IPS-18c (cell line): ENCODE data around the gene CREG2.

Experiments
- H3K4me3 ChIP-seq: 2 replicates; pipeline ENCODE4 v1.7.0; 2013; ENCODE audit warnings: low read depth, mild to moderate bottlenecking, low read length, moderate library complexity; ENCODE audit not compliant: insufficient read depth
- H3K9me3 ChIP-seq: one replicate; pipeline ENCODE4 v1.6.1; 2013; ENCODE audit warnings: mild to moderate bottlenecking, low read length, moderate library complexity; ENCODE audit not compliant: control insufficient read depth, insufficient read depth

The CREG2 gene, protein sequence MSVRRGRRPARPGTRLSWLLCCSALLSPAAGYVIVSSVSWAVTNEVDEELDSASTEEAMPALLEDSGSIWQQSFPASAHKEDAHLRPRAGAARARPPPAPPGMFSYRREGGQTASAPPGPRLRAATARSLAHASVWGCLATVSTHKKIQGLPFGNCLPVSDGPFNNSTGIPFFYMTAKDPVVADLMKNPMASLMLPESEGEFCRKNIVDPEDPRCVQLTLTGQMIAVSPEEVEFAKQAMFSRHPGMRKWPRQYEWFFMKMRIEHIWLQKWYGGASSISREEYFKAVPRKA

DNA sequence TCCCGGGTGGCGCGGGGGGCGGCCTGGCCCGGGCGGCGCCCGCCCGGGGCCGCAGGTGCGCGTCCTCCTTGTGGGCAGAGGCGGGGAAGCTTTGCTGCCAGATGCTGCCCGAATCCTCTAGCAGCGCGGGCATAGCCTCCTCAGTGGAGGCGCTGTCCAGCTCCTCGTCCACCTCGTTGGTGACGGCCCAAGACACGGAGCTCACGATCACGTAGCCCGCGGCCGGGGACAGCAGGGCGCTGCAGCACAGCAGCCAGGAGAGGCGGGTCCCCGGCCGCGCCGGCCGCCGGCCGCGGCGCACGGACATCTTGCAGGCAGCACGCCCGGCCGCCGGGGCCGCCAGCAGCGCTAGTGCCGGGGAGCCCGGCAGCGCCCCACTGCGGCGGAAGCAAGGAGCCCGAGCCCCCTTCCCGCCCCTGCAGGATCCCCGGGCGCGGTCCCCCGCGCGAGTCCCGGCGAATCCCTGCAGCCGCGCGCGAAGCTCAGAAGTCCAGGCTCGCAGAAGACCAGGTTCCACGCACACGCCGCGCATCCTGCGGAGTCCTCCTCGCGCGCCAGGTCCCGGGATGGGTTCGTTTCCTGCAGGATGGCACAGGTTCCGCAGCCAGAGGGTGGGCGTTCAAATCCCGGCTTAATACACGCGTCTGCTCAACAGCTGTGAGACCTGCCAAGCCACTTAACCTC lies at the start of gene CREG2:
Gene CREG2, minus strand, starts transcription at position 353 of the 684 bp plus-strand sequence. Its CDS starts 46 bp downstream, at position 307.
- Histone ChIP-seq H3K4me3 (peak within 1 kb of the TSS; percentile 79), H3K9me3 (no peaks in the 10 kb centered on the region)

DNA sequence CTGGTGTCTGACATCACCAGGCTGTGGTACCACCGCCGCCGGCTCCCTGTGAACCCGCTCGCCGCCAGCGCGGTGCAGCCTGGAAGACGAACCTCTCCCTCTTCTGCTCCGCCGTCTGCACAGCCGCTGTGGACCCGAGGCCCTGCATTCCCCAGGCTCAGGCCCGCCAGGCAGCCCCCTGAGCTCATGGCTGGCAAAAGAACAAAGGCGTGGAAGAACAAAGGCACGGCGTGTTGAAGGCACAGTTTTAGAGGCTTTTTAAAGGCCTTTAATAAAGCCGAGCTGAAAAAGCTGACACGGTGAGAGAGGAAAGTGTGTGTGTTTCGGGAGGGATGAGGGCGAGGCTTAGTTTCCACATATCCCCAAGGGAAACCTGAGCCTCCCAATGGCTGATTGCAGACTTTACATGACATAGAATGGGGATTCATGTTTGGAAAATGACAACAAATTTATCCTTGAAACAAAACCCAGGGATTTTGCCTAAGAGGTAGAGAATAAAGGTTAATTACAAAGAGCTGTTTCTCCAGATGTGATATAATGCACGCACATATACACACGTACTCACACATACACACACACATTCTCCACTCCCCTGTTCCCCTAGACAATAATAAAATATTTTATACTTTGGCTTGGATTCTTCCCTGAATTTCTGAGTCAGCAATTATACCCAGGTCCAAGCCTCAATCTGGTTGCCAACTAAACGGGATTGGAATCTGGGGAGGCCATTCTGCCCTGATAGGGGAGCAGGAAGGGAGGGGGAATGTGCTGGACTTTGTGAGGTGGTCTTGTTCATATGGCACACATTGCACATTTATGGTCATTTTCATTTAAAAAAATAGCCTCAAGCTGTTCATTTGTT lies 47.9 kb upstream of the CREG2 start:
- Histone ChIP-seq H3K9me3 (no peaks in the 10 kb centered on the region), H3K4me3 (no peak overlapping the region)

DNA sequence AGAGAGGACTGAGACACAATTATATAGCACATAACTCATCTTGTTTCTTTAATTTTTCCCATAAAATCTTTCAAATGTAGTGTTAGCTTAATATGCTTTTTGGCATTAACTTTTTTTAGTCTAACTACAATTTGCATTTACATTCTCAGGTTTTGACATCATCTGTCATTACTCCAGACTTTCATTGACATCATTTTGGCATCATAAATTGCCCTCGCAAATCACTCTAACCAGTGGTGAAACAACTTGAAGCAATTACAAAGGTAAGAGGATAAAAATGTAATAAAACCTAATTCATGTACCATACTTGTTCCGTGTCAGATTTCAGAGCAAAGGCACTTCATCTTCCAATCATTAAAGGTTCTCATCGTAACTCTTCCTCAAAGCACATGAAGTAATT lies 46.2 kb upstream of the CREG2 start:
- Histone ChIP-seq H3K4me3 (no peak overlapping the region), H3K9me3 (no peaks in the 10 kb centered on the region)

DNA sequence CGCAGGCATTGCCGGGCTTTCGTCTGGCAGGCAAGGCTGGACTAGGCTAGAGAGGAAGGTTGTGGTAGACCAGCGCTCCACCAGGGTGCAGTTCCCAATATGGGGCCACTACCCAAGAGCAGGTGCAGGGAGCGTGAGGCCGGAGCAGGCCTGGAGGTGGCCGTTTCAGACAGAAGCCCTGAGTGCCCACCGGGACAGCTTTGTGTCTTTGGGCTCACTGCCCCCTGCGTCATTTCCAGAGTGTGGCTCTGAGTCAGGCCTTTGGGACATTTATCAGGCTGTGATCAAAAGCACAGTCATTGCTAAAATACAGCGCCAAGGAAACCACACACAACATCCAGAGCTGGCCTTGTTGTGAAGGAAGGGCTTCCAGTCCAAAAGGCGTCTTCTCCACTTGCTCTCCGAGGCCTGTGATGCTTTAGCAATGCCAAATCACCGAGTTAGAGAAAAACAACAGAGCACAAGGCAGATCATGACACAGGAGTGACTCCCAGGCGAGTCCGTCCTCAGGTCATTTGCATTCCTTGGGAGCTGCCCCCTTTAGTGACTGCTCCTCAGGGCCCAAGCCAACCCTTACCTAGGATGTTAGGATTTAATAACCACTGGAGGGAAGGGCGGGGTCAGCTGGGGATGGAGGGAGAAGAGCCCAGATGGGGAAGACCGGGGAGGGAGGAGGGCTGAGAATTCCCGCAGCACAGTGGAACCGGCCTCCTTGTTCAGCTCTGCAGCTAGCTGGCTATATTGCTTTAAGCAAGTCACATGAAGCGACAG lies 45.3 kb upstream of the CREG2 start:
- no peaks in the 10 kb centered on the region for H3K9me3 ChIP-seq

DNA sequence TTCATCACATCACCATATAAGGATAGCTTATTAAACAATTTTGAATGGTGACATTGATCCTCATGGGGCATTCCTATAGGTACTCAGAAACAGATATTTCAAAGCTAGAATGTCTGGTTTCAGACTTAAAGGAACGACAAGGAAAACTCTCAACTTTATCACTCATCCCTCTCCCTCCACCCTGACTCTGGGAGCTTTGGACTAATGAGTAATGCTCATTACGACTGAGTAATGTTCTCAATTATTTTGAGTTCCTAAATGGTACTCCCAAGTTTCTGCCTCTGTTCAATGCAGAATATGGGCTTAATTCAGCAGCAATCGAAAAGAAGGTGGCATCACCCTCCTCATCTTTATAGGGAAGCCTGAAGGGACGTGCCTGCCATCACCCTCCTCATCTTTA lies 44.2 kb upstream of the CREG2 start:
- no peak overlapping the region for H3K4me3 ChIP-seq
- H3K9me3 ChIP-seq, result no peaks in the 10 kb centered on the region

More for the DNA sequence above, 45.3 kb upstream of the CREG2 start:
- no peak overlapping the region for H3K4me3 ChIP-seq

DNA sequence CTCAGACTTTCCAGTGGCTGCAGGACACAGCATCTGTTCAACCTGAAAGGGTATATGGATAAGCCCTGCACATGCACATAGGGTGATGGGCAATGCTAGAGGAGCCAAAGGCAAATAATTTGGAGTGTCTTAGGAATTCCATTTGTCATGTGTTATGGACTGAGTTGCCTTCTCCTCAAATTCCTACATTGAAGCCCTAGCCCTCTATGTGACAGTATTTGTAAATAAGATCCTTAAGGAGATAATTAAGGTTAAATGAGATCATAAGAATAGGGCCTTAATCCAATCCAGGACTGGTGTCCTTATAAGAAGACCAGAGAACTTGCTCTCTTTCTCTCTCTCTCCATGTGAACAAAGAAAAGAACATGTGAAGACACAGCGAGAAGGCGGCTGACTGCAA lies 42.9 kb upstream of the CREG2 start:
- no peak overlapping the region for H3K4me3 ChIP-seq
- no peaks in the 10 kb centered on the region for H3K9me3 ChIP-seq

GRCh38 chr2:101429453-101429852 lies 42.1 kb upstream of the CREG2 start:
- H3K9me3 ChIP-seq, result no peaks in the 10 kb centered on the region
- no peak overlapping the region for H3K4me3 ChIP-seq

DNA sequence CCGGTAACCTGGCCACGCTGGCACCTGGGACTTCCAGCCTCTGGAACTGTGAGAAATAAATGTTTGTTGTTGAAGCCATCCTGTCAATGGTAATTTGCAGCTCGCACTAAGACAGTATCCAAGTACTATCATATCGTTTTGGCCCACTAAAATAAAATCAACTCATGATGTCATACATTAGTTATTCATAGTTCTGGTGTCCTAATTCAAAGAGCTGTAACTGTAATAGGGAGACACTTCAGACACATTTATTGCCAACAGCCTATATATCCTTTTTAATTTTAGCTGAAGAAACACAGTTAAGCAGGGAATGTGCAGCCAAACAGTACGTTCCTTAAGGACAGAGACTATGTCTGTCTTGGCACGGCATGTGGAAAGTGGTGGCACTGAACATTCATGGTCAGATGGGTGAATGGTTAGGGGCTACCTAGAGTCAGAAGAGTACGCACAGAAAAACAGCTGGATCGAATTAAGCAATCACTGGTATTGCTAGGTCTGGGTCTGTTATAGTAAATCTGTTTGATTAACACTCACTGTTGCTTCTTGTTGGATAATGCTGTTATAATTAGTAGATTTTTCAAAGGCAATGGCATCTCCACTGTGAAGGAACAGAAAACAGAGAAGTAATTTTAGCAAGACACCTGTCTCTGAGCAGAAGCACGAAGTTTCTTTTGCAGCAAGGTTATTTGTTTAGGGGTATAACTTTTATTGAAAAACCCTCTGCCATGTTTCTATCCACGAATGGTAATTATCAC lies 41.3 kb upstream of the CREG2 start:
- Histone ChIP-seq H3K9me3 (no peaks in the 10 kb centered on the region), H3K4me3 (no peak overlapping the region)

DNA sequence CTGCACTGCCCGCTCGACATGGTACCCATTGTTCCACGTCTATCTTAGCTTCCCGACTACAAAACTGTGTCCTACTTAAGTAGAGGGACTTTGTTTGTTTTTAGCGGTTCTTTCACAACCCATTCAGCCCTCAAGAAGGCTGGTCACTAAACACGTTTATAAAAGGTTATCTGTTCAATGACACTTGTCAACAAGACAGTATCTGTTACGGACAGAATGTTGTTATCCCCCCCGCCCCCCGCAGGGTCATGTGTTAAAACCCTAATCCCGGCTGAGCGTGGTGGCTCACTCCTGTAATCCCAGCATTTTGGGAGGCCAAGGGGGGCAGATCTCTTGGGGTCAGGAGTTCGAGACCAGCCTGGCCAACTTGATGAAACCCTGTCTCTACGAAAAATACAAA lies 40.4 kb upstream of the CREG2 start:
- no peak overlapping the region for H3K4me3 ChIP-seq
- peaks cover 3% of the 10 kb centered on the region for H3K9me3 ChIP-seq

GRCh38 chr2:101427240-101427639 lies 39.9 kb upstream of the CREG2 start:
- H3K9me3 ChIP-seq, result peaks cover 3% of the 10 kb centered on the region
- H3K4me3 ChIP-seq, result no peak overlapping the region

GRCh38 chr2:101426822-101427221 lies 39.5 kb upstream of the CREG2 start:
- H3K9me3 ChIP-seq, result peaks cover 3% of the 10 kb centered on the region
- H3K4me3 ChIP-seq, result no peak overlapping the region

DNA sequence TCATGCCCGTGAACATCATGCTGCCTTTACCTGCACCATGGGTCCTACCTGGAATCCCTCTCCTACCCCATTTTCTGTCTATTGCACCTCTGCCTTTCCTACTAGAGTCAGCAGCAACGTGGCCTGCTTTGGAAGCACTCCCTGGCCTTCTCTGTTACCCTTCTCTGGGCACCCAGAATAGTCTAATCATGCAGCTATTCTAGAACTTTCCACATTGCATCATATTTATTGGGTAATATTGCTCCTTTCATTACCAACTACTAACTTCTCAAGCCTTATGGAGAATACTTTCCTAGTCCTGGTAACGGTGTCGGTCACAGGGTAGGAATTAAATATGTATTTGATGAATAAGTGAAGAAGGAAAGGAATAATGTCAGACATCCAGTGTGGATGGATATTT lies 33.3 kb upstream of the CREG2 start:
- no peak overlapping the region for H3K4me3 ChIP-seq
- peaks cover 3% of the 10 kb centered on the region for H3K9me3 ChIP-seq

DNA sequence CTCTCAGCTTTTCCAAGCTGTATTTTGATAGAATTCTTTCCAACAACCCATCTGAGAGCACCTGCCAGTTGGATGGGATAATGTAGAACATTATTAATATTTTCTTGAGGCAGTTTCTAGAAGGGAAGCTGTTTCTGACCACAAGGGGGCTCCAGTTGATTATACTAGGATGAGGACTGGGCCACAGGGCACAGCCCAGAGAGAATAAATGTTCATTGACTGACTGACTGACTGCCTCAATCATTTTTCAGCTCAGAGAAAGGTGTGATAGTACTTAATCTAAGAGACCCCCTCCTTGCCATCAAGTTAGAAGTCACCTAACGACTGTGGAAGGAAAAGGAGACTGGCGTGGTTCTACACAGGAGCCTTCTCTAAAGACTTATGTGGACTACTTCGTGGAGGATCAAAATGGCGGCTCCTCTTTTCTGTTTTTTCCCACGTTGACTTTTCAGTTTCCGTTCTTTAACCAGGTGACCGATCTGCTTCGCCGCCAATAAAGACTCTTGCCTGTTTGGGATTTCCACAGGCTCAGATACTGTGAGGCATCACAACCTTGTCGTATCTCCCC lies 31.9 kb upstream of the CREG2 start:
- Histone ChIP-seq H3K4me3 (no peak overlapping the region), H3K9me3 (peaks cover 3% of the 10 kb centered on the region)

GRCh38 chr2:101418460-101419095 lies 31.3 kb upstream of the CREG2 start:
- H3K4me3 ChIP-seq, result no peak overlapping the region
- peaks cover 3% of the 10 kb centered on the region for H3K9me3 ChIP-seq

DNA sequence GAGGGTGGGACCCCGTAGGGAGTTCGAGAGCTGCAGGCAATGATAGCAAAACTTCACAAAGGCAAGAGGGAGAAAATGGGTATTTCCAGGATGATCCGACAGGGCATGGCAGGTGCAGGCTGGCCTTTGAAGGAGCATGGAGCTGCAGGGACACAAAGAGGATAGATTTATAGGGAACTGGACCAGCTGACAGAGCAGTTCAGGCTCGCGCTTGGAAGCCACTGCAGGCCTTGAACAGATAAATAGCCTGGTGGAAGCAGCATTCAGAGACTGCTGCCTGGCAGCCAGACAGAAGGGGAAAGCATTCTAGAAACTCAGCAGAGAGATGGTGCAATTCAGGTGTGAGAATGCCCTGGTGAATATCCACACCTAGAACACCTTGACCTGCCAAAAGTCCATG lies 29.3 kb upstream of the CREG2 start:
- Histone ChIP-seq H3K9me3 (no peaks in the 10 kb centered on the region), H3K4me3 (no peak overlapping the region)

GRCh38 chr2:101415884-101416283 lies 28.6 kb upstream of the CREG2 start:
- no peak overlapping the region for H3K4me3 ChIP-seq
- H3K9me3 ChIP-seq, result no peaks in the 10 kb centered on the region
